Fibroblast of mammary gland (primary cell): Measurements from ENCODE around the gene MYO6.
"Not testable (repeated sequence)": the region's sequence is repeated elsewhere in the genome, so short reads cannot be mapped to it uniquely, and the experiment has no call there.

Experiments used
- DNase-seq: peaks from one replicate; pipeline ENCODE4 v3.0.0-alpha.2; 2010; ENCODE audit warnings: low read depth
- H3K4me3 ChIP-seq: 2 replicates; pipeline ENCODE4 v1.5.1; 2011; ENCODE audit warnings: low read depth, mild to moderate bottlenecking, low read length, moderate library complexity; ENCODE audit not compliant: control insufficient read depth
- CTCF ChIP-seq: conservative IDR thresholded peaks from 2 replicates; pipeline ENCODE4 v1.5.1; 2011; ENCODE audit warnings: low read depth, low read length, inconsistent platforms; ENCODE audit not compliant: control insufficient read depth, insufficient read depth

Gene MYO6

GRCh38 chr6:75893058-75893775, 144.2 kb downstream of the MYO6 start:
- DNase-seq, result peak; percentile 84
- peak; percentile 69 for TF ChIP-seq CTCF
- no peak overlapping the region for H3K4me3 ChIP-seq

- no peak for TF ChIP-seq CTCF
- DNase-seq, result no peak
- no peak overlapping the region for H3K4me3 ChIP-seq
Measured at GRCh38 chr6:75893776-75894152, 144.7 kb downstream of the MYO6 start.

GRCh38 chr6:75896526-75896925, 147.5 kb downstream of the MYO6 start:
- no peak for DNase-seq
- no peak overlapping the region for H3K4me3 ChIP-seq
- TF ChIP-seq CTCF, result no peak

- H3K4me3 ChIP-seq, DNase-seq: not testable (repeated sequence)
Measured at GRCh38 chr6:75900216-75900615, 151.2 kb downstream of the MYO6 start.

- H3K4me3 ChIP-seq, DNase-seq: not testable (repeated sequence)
Measured at GRCh38 chr6:75905129-75905528, 156.1 kb downstream of the MYO6 start.

GRCh38 chr6:75906871-75907270, 157.8 kb downstream of the MYO6 start:
- no peak overlapping the region for H3K4me3 ChIP-seq
- no peak for DNase-seq
- TF ChIP-seq CTCF, result no peak

- no peak for DNase-seq
- TF ChIP-seq CTCF, result no peak
- no peak overlapping the region for H3K4me3 ChIP-seq
Measured at GRCh38 chr6:75907444-75907843, 158.4 kb downstream of the MYO6 start.

- no peak for DNase-seq
- no peak overlapping the region for H3K4me3 ChIP-seq
- no peak for TF ChIP-seq CTCF
Measured at GRCh38 chr6:75913040-75913439, 164.0 kb downstream of the MYO6 start.
